ENCODE results near the gene COPS9.

Gene COPS9

DNA sequence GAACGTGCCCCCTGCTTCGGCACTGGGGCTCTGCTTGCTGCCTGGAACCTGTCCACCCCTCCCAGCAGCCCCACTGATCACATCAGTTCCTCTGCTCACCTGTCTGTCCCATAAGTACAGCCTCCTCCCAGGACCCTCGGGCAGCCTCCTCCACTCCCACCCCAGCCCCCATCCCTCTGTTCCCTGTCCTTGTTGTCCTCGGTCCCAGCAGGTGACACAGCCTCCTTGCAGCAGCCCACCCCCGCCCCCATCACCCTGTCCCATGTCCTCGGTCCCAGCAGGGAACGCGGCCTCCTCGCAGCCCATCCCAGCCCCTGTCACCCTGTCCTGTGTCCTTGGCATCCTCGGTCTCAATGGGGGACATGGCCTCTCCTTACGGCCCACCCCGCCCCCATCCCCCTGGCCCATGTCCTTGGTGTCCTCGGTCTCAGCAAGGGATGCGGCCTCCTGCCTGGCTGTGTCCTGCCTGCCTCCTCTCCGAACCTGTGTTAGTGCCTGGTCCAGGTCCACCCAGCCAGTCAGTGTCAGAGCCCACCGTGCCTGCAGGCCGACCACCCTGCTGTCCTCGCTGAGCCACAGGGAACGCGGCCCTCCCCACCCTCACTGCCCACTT, 8.7 kb upstream of the COPS9 start:
- H3K4me3 ChIP-seq (ENCODE audit: control insufficient read depth, low read depth, low read length) = no peak overlapping the region
- no peak for DNase-seq (ENCODE audit: low read depth)
- no peak for TF ChIP-seq CTCF (conservative IDR thresholded peaks at IDR 0.05; ENCODE audit: control insufficient read depth, insufficient read depth, low read depth, low read length)

GRCh38 chr2:240143801-240144648, 7.9 kb upstream of the COPS9 start:
- TF ChIP-seq CTCF (conservative IDR thresholded peaks at IDR 0.05; ENCODE audit: control insufficient read depth, insufficient read depth, low read depth, low read length) = peak; percentile 79
- peak; percentile 38 for DNase-seq (ENCODE audit: low read depth)
- H3K4me3 ChIP-seq (ENCODE audit: control insufficient read depth, low read depth, low read length) = no peak overlapping the region

GRCh38 chr2:240143276-240143675, 7.2 kb upstream of the COPS9 start:
- TF ChIP-seq CTCF (conservative IDR thresholded peaks at IDR 0.05; ENCODE audit: control insufficient read depth, insufficient read depth, low read depth, low read length) = no peak

DNA sequence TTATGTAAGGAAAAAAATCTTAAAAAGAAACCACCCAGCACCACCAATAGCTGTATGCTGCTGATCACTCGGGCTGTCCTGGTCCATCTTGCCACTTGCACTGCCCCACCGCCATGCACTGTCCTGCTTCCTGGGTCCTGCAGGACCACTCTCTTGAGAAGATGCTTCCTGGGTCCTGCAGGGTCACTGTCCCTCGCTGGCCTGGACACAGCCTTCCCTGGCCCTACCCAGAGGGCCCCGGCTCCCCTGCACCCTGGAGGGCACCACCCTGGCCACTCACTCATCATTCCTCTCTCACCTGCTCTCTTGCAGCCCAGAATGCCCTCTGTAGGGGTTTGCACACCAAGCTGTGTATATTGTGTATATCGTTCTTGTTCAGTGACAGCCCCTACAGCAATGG, 6.8 kb upstream of the COPS9 start:
- H3K4me3 ChIP-seq (ENCODE audit: control insufficient read depth, low read depth, low read length) = no peak overlapping the region
- DNase-seq (ENCODE audit: low read depth) = no peak
- no peak for TF ChIP-seq CTCF (conservative IDR thresholded peaks at IDR 0.05; ENCODE audit: control insufficient read depth, insufficient read depth, low read depth, low read length)

More at GRCh38 chr2:240143276-240143675, 7.2 kb upstream of the COPS9 start:
- DNase-seq (ENCODE audit: low read depth) = no peak
- H3K4me3 ChIP-seq (ENCODE audit: control insufficient read depth, low read depth, low read length) = no peak overlapping the region

DNA sequence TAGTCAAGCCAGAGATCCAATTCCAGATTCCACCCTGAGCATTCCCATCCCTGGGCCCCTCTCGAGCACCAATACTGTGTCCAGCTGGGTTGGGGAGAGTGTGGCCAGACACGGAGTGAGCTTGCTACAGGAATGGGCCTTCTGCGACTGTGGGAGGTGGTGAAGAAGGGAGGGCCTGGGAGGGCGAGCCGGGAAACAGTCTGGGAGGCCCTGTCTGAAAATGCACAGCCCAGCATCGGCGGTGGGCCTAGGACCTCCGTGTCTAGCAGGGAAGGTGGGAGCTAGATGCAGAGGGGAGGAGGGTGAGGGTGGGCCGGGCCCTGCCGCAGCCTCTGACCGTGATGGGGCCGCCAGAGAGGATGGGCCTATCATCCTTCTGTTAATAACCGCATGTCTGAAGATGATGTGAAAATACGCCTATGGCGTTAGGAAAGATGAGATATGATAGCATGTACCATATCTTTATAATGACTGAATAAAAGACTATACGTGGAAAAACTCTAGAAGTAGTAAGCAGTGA, 6.2 kb upstream of the COPS9 start:
- TF ChIP-seq CTCF (conservative IDR thresholded peaks at IDR 0.05; ENCODE audit: control insufficient read depth, insufficient read depth, low read depth, low read length) = no peak
- DNase-seq (ENCODE audit: low read depth) = no peak
- no peak overlapping the region for H3K4me3 ChIP-seq (ENCODE audit: control insufficient read depth, low read depth, low read length)

GRCh38 chr2:240141736-240142135, 5.6 kb upstream of the COPS9 start:
- no peak overlapping the region for H3K4me3 ChIP-seq (ENCODE audit: control insufficient read depth, low read depth, low read length)
- DNase-seq (ENCODE audit: low read depth) = no peak
- no peak for TF ChIP-seq CTCF (conservative IDR thresholded peaks at IDR 0.05; ENCODE audit: control insufficient read depth, insufficient read depth, low read depth, low read length)

Measured in fibroblast of mammary gland (primary cell).